Activated CD4-positive, alpha-beta memory T cell treated with anti-CD3 and anti-CD28 coated beads, Interleukin-2, amount 10 ng/mL, durations not matched to agents 7 days and 5 days (primary cell): Measurements from ENCODE around the gene SAYSD1. TPM values are rescaled to one million over a fixed set of nuclear protein-coding genes. Genes with fewer than 3 reads are reported as not detected.

ENCODE experiments used
- CTCF ChIA-PET: fragments of 350-600 bp; sonication (Branson Sonifier 250); formaldehyde crosslinking; loops from one replicate; lab custom pipeline; 2021; ENCODE audit warnings: antibody characterized with exemption, inconsistent platforms; lab: Charles Lee
- POLR2A ChIA-PET: fragments of 350-600 bp; sonication (Branson Sonifier 250); formaldehyde crosslinking; loops from one replicate; lab custom pipeline; 2021; ENCODE audit warnings: antibody characterized with exemption; lab: Charles Lee
- DNase-seq: peaks from one replicate; pipeline ENCODE4 v3.0.0-alpha.2; 2020
- H3K27ac Mint-ChIP-seq: one replicate; pipeline ENCODE4 v1.8.0; 2021; ENCODE audit warnings: mild to moderate bottlenecking, mixed read lengths
- H3K27me3 Mint-ChIP-seq: one replicate; pipeline ENCODE4 v1.8.0; 2021; ENCODE audit warnings: mixed read lengths
- H3K36me3 Mint-ChIP-seq: one replicate; pipeline ENCODE4 v1.8.0; 2021; ENCODE audit warnings: low read depth, mixed read lengths
- H3K4me1 Mint-ChIP-seq: one replicate; pipeline ENCODE4 v1.8.0; 2021; ENCODE audit warnings: mixed read lengths
- H3K4me3 Mint-ChIP-seq: one replicate; pipeline ENCODE4 v1.8.0; 2021; ENCODE audit warnings: mild to moderate bottlenecking, mixed read lengths
- H3K9me3 Mint-ChIP-seq: one replicate; pipeline ENCODE4 v1.8.0; 2021; ENCODE audit warnings: mixed read lengths
- total RNA-seq, 2 experiments: library from RNA; stranded (reverse); gene quantifications; one replicate each; pipeline ENCODE4 v1.2.3, GENCODE V29; 2021

The SAYSD1 gene
- total RNA-seq, 2 experiments from 2014 or later = 10.4 to 11.0 TPM

DNA sequence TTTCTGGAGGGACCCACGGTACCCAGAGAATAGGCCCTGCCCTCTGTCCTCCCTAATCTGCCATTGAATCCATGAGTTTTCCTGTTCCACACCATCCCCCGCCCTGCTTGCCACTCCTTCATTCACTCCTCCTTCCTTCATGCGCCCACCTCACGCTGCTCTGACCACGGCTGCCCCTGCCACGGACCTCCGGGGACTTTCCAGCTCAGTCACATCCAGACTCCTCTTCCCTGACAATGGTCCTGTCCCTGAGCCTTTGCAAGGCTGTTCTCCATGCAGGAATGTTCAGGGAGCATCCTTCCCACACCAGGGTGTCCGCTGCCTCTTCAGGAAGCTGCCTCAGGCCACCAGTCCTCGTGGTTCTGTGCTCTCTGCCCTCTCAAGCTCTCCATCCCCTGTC, 40.5 kb downstream of the SAYSD1 start:
- H3K9me3 Mint-ChIP-seq = no peaks in the 10 kb centered on the region
- CTCF ChIA-PET = no interaction called here
- POLR2A ChIA-PET = no interaction called here
- peaks cover 8% of the 10 kb centered on the region for H3K27me3 Mint-ChIP-seq
- DNase-seq = no peak
- no peak overlapping the region for H3K27ac Mint-ChIP-seq
- H3K4me3 Mint-ChIP-seq = no peak overlapping the region
- H3K36me3 Mint-ChIP-seq = no peaks in the 10 kb centered on the region
- H3K4me1 Mint-ChIP-seq = no peaks in the 10 kb centered on the region

DNA sequence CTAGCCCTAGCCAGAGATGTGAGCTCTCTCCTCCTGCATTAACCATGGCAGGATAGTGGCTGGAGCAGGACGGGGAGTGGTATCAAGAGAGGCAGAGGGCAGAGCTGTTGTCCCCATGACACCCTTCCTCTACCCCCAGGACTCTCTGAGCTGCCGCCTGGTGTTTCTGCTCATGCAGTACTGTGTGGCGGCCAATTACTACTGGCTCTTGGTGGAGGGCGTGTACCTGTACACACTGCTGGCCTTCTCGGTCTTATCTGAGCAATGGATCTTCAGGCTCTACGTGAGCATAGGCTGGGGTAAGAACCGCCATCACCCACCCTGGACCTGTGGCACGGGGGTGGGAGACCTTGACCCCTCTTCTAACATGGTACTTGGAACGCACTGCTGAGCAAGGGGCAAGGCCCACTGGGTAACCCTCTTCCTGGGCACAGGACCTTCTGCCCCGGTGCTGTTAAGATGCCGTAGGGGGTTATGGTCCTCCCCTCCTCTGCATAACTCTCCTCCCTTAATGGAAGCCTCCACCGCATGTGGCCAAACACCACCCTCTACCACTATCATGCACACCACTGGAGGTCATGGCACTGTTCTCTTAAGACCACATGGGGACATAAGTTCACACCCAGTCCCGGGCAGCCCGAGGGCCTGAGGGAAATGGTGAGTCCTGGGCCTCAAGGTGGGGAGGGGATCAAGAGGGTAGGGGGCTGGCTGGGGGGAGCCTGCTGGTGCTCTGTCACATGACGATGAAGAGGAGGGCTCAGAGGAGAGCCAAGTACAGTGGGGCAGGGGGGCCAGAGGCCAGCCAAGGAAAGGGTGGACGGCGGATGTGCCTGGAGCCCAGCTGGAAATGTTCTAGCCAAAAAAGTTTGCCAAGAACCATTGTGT, 41.3 kb downstream of the SAYSD1 start:
- POLR2A ChIA-PET = no interaction called here
- H3K4me3 Mint-ChIP-seq = no peak overlapping the region
- CTCF ChIA-PET = no interaction called here
- H3K36me3 Mint-ChIP-seq = no peaks in the 10 kb centered on the region
- DNase-seq = no peak
- H3K4me1 Mint-ChIP-seq = no peaks in the 10 kb centered on the region
- H3K27me3 Mint-ChIP-seq = peaks cover 12% of the 10 kb centered on the region
- no peak overlapping the region for H3K27ac Mint-ChIP-seq
- no peaks in the 10 kb centered on the region for H3K9me3 Mint-ChIP-seq

DNA sequence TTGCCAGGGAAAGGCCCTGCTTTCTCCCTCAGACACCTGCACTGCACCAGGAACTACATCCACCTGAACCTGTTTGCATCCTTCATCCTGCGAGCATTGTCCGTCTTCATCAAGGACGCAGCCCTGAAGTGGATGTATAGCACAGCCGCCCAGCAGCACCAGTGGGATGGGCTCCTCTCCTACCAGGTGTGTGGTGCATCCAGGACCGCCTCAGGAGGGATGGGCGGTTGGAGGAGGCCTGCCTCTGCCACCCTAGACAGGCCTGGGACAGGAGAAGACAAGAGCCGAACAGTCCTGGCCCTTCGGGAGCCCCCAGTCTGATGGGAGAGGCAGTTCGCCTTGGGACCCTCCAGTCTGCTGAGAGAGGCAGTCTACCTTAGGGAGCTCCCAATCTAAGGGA, 42.2 kb downstream of the SAYSD1 start:
- ChIA-PET POLR2A (no interaction called here), CTCF (no interaction called here)
- Mint-ChIP-seq H3K9me3 (no peaks in the 10 kb centered on the region), H3K27ac (no peak overlapping the region), H3K27me3 (peaks cover 15% of the 10 kb centered on the region), H3K4me1 (no peaks in the 10 kb centered on the region), H3K36me3 (no peaks in the 10 kb centered on the region), H3K4me3 (no peak overlapping the region)
- DNase-seq = no peak

- POLR2A ChIA-PET = no interaction called here
- CTCF ChIA-PET = no interaction called here
- H3K36me3 Mint-ChIP-seq = no peaks in the 10 kb centered on the region
- H3K4me1 Mint-ChIP-seq = no peaks in the 10 kb centered on the region
- H3K9me3 Mint-ChIP-seq = no peaks in the 10 kb centered on the region
- H3K27ac Mint-ChIP-seq = no peak overlapping the region
- H3K27me3 Mint-ChIP-seq = peaks cover 19% of the 10 kb centered on the region
- no peak overlapping the region for H3K4me3 Mint-ChIP-seq
- DNase-seq = no peak
These were observed 46.6 kb downstream of the SAYSD1 start for GRCh38 chr6:39068391-39068790.

GRCh38 chr6:39065561-39065960, 49.4 kb downstream of the SAYSD1 start:
- ChIA-PET POLR2A (no interaction called here), CTCF (no interaction called here)
- H3K4me1 Mint-ChIP-seq = no peaks in the 10 kb centered on the region
- no peak overlapping the region for H3K27ac Mint-ChIP-seq
- H3K36me3 Mint-ChIP-seq = no peaks in the 10 kb centered on the region
- no peak for DNase-seq
- H3K9me3 Mint-ChIP-seq = no peaks in the 10 kb centered on the region
- no peak overlapping the region for H3K4me3 Mint-ChIP-seq
- peaks cover 19% of the 10 kb centered on the region for H3K27me3 Mint-ChIP-seq

GRCh38 chr6:39063526-39063925, 51.5 kb downstream of the SAYSD1 start:
- Mint-ChIP-seq H3K27ac (no peak overlapping the region), H3K4me3 (no peak overlapping the region), H3K36me3 (no peaks in the 10 kb centered on the region), H3K9me3 (no peaks in the 10 kb centered on the region), H3K4me1 (no peaks in the 10 kb centered on the region), H3K27me3 (peaks cover 9% of the 10 kb centered on the region)
- no peak for DNase-seq
- ChIA-PET CTCF (no interaction called here), POLR2A (no interaction called here)

GRCh38 chr6:39062014-39062740, 52.8 kb downstream of the SAYSD1 start:
- Mint-ChIP-seq H3K4me3 (no peak overlapping the region), H3K27ac (no peak overlapping the region), H3K36me3 (no peaks in the 10 kb centered on the region), H3K4me1 (no peaks in the 10 kb centered on the region), H3K27me3 (peaks cover 7% of the 10 kb centered on the region), H3K9me3 (no peaks in the 10 kb centered on the region)
- CTCF ChIA-PET = no interaction called here
- no peak for DNase-seq
- POLR2A ChIA-PET = no interaction called here

- Mint-ChIP-seq H3K27ac (no peak overlapping the region), H3K27me3 (peaks cover 7% of the 10 kb centered on the region), H3K9me3 (no peaks in the 10 kb centered on the region), H3K36me3 (no peaks in the 10 kb centered on the region), H3K4me1 (no peaks in the 10 kb centered on the region), H3K4me3 (no peak overlapping the region)
- ChIA-PET CTCF (interaction anchor here (1.4 kb wide), 1 partner anchor 65 kb away, joined by 3 read pairs; no protein-coding TSS in a partner anchor), POLR2A (no interaction called here)
- DNase-seq = no peak
These were observed 53.4 kb downstream of the SAYSD1 start for GRCh38 chr6:39061588-39061987.

DNA sequence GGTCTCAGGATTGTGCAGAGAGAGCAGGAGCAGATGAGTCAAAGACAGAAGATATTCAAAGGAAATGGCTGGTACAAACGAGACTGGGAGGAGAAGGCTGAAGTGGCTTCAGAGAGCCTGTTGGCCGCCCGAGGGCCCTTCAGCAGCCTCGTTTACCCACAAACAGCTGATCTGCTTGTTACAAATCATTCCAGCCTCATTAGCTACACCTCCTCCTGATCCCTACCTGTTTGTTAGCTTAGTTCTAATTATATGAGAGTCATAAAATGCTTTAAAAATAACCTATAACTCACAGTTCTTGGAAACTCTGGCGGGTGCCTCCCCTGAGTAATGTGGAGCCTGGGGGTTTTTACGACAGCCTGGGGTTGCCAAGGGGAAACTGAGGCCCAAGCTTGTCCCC, 53.8 kb downstream of the SAYSD1 start:
- H3K27ac Mint-ChIP-seq = no peak overlapping the region
- ChIA-PET POLR2A (no interaction called here), CTCF (interaction anchor here (1.4 kb wide), 1 partner anchor 64 kb away, joined by 3 read pairs; no protein-coding TSS in a partner anchor)
- peaks cover 6% of the 10 kb centered on the region for H3K27me3 Mint-ChIP-seq
- H3K4me1 Mint-ChIP-seq = no peaks in the 10 kb centered on the region
- no peaks in the 10 kb centered on the region for H3K36me3 Mint-ChIP-seq
- no peaks in the 10 kb centered on the region for H3K9me3 Mint-ChIP-seq
- no peak for DNase-seq
- H3K4me3 Mint-ChIP-seq = no peak overlapping the region

DNA sequence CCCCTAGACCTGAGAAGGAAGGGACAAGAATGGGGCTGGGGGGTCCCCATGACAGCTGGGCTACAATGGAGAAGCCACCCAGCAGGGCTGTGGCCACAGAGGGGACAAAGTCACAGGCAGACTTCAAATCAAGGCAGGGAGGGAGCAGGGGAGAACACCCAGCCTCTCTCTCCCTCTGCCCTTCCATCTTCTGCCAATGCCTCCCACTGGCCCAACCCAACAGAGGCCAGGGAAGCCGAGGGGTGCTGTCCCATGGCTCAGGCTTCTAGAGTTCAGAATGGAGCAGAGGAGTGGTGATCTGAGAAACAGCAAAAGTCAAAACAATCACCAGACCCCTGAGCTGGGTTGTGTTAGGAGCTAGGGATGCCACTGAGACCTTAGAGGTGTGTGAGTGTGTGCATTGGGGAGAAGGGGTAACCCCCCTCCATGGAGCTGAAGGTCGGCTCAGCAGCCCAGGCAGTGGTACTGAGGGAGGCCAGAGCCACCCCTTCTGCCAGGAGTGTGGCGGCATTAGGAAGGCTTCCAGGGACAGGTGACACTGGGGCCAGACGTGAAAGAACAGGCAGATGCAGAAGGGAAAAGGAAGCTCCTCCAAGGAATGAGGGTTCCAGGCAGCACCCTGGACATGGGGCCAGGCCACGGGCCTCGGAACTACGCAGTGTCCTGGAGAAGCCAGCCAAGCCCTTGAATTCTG, 54.4 kb downstream of the SAYSD1 start:
- no peak for DNase-seq
- Mint-ChIP-seq H3K36me3 (no peaks in the 10 kb centered on the region), H3K27ac (no peak overlapping the region), H3K4me3 (no peak overlapping the region), H3K9me3 (no peaks in the 10 kb centered on the region), H3K27me3 (peaks cover 6% of the 10 kb centered on the region), H3K4me1 (no peaks in the 10 kb centered on the region)
- ChIA-PET CTCF (interaction anchor here (1.4 kb wide), 1 partner anchor 64 kb away, joined by 3 read pairs; no protein-coding TSS in a partner anchor), POLR2A (no interaction called here)

GRCh38 chr6:39059496-39060310, 55.3 kb downstream of the SAYSD1 start:
- ChIA-PET POLR2A (no interaction called here), CTCF (no interaction called here)
- Mint-ChIP-seq H3K4me3 (no peak overlapping the region), H3K4me1 (no peaks in the 10 kb centered on the region), H3K36me3 (no peaks in the 10 kb centered on the region), H3K9me3 (no peaks in the 10 kb centered on the region), H3K27me3 (peaks cover 6% of the 10 kb centered on the region), H3K27ac (no peak overlapping the region)
- no peak for DNase-seq

DNA sequence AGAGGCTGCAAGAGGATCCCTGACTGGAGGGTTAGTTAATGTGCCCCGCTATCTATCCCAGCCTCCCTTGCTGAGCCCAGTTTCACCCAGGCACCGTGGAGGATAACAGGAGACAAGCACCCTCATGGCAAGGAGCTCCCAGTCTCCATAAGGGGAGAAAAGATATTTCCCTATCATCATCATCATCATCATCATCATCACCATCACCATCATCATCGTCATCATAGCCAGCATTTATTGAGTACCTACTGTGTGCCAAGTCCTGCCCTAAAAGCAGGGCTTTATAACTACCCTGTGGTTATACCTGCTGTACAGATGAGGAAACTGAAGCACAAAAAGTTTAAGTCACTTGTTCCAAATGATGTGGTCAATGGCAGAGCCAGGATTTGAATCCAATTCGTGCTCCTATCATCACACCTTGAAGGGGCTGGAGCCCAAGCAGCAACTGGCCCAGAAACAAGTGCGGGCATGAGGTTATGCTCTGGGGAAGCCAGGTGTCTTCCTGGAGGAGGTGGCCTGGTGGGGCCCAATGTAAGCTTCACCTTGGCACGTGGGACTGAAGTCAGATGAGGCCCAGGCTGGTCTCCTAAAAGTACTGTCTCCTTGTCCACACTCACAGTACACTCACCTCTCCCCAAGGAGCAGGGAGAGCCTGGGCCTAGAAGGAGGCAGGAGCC, 56.4 kb downstream of the SAYSD1 start:
- Mint-ChIP-seq H3K27ac (no peak overlapping the region), H3K4me3 (no peak overlapping the region), H3K36me3 (no peaks in the 10 kb centered on the region), H3K4me1 (no peaks in the 10 kb centered on the region), H3K9me3 (no peaks in the 10 kb centered on the region), H3K27me3 (peaks cover 9% of the 10 kb centered on the region)
- ChIA-PET CTCF (no interaction called here), POLR2A (no interaction called here)
- DNase-seq = no peak
